K562 (cell line): ENCODE measurements around the gene COQ4. TPM values are rescaled to one million over a fixed set of nuclear protein-coding genes. Genes with fewer than 3 reads are reported as not detected.

Experiments
- ATAC-seq: fragments of 200-7000 bp; cut with Tn5 transposase; 3 replicates; pipeline ENCODE4 v1.9.1; 2020; ENCODE audit warnings: moderate library complexity
- BruUV-seq: library from RNA; stranded (reverse); fragments of 400-500 nt; replicated peaks from 2 replicates; lab custom pipeline; 2021; lab: Mats Ljungman, UMichigan
- CTCF ChIA-PET: fragments of 300-600 bp; formaldehyde crosslinking; extraction: SDS; loops from one replicate; lab custom pipeline; 2021; ENCODE audit warnings: low intra/inter-chr PET ratio; lab: Yijun Ruan, JAX
- POLR2A ChIA-PET: fragments of 300-600, 350-650 bp; sonication (Branson Sonifier 250); formaldehyde crosslinking; extraction: SDS; loops from one replicate; lab custom pipeline; 2021; ENCODE audit warnings: antibody characterized with exemption, inconsistent platforms; lab: Yijun Ruan, JAX
- DNase-seq, 4 experiments: peaks; one replicate each; pipeline versions ENCODE4 v3.0.0 to v3.0.0-alpha.2; 2011 to 2018; ENCODE audit warnings: low spot score in 3 of 4, mixed read lengths in 3 of 4; ENCODE audit errors: extremely low read depth in 1 of 4
- FAIRE-seq: peaks from 2 replicates; lab custom pipeline; 2011; peaks lifted over from hg19 to GRCh38; lab: Jason Lieb, UNC
- H2AFZ ChIP-seq: 2 replicates; pipeline ENCODE4 v1.6.0; 2011; ENCODE audit warnings: low read depth, low read length, control low read depth, inconsistent platforms
- H3K27ac ChIP-seq: fragments of 200-600 bp; 3 replicates; pipeline ENCODE4 v1.8.0; 2011; ENCODE audit warnings: low read depth, mild to moderate bottlenecking, control low read depth, inconsistent platforms, low read length, moderate library complexity, mixed read lengths; ENCODE audit errors: extremely low read depth
- H3K27me3 ChIP-seq, 2 experiments: fragments of 300-600 bp in 1 of 2; 2 replicates in 1 of 2; 3 replicates in 1 of 2; pipeline versions ENCODE4 v1.6.0 to v1.8.0; 2011; ENCODE audit warnings: inconsistent platforms in 2 of 2, low read length in 2 of 2, mild to moderate bottlenecking in 1 of 2, mixed read lengths in 1 of 2, moderate library complexity in 1 of 2; ENCODE audit not compliant: control insufficient read depth in 2 of 2, insufficient read depth in 2 of 2
- H3K36me3 ChIP-seq: fragments of 300-600 bp; 3 replicates; pipeline ENCODE4 v1.8.0; 2011; ENCODE audit warnings: mild to moderate bottlenecking, low read length, inconsistent platforms; ENCODE audit not compliant: control insufficient read depth, insufficient read depth
- H3K4me1 ChIP-seq, 2 experiments: fragments of 200-600 bp in 1 of 2; replicated peaks in 1 of 2; 2 replicates in 1 of 2; 3 replicates in 1 of 2; pipeline versions ENCODE4 v1.5.1 to v1.8.0; 2011; ENCODE audit warnings: inconsistent platforms in 2 of 2, low read length in 2 of 2, mild to moderate bottlenecking in 1 of 2, mixed read lengths in 1 of 2, moderate library complexity in 1 of 2; ENCODE audit not compliant: control insufficient read depth in 2 of 2, insufficient read depth in 2 of 2
- H3K4me2 ChIP-seq: 2 replicates; pipeline ENCODE4 v1.6.1; 2011; ENCODE audit warnings: low read length, control low read depth, inconsistent platforms, mixed read lengths; ENCODE audit not compliant: insufficient read depth
- H3K4me3 ChIP-seq: fragments of 200-600 bp; sonication (generic), shearing (Covaris generic); 2 replicates; pipeline ENCODE4 v1.5.1; 2016; ENCODE audit warnings: control low read depth, inconsistent platforms
- H3K79me2 ChIP-seq: fragments of 200-600 bp; 3 replicates; pipeline ENCODE4 v1.8.0; 2011; ENCODE audit warnings: low read length, inconsistent platforms; ENCODE audit not compliant: control insufficient read depth, insufficient read depth
- H3K9ac ChIP-seq, 2 experiments: 2 replicates each; pipeline versions ENCODE4 v1.6.0 to v1.6.1; 2011; ENCODE audit warnings: low read depth in 2 of 2, low read length in 2 of 2, control low read depth in 1 of 2, inconsistent platforms in 1 of 2, mild to moderate bottlenecking in 1 of 2, mixed read lengths in 1 of 2; ENCODE audit not compliant: insufficient read depth in 1 of 2
- H3K9me1 ChIP-seq: one replicate; pipeline ENCODE4 v1.6.0; 2011; ENCODE audit warnings: inconsistent platforms, mild to moderate bottlenecking, low read length, moderate library complexity; ENCODE audit not compliant: control insufficient read depth, insufficient read depth
- H3K9me3 ChIP-seq: replicated peaks from 2 replicates; pipeline ENCODE4 v1.5.1; 2011; ENCODE audit warnings: low read depth, low read length, inconsistent platforms; ENCODE audit not compliant: control insufficient read depth, insufficient read depth
- H4K20me1 ChIP-seq: replicated peaks from 2 replicates; pipeline ENCODE4 v1.6.1; 2011; ENCODE audit warnings: low read length, inconsistent platforms, mixed read lengths; ENCODE audit not compliant: control insufficient read depth, insufficient read depth
- CBFA2T3 ChIP-seq: fragments of 450-650 bp; IDR thresholded peaks from 2 replicates; pipeline ENCODE4 v1.6.1; 2017
- CEBPG ChIP-seq, 3 experiments: fragments of 200-800 bp in 1 of 3; sonication (Bioruptor generic) in 1 of 3; sonication (generic) in 1 of 3; formaldehyde crosslinking in 1 of 3; IDR thresholded peaks in 2 of 3; conservative IDR thresholded peaks in 1 of 3; 2 replicates each; pipeline versions ENCODE4 v1.6.1 to v1.8.0; 2016 to 2022; ENCODE audit warnings: missing compliant biosample characterization in 2 of 3, missing genetic modification characterization in 2 of 3, mild to moderate bottlenecking in 1 of 3, missing genetic modification reagents in 1 of 3
- DMBX1 ChIP-seq: fragments of 250-450 bp; sonication (Bioruptor Pico); IDR thresholded peaks from 2 replicates; pipeline ENCODE4 v1.8.0; 2022; ENCODE audit warnings: inconsistent platforms, mild to moderate bottlenecking, moderate library complexity, borderline replicate concordance
- ELF2 ChIP-seq: fragments of 250-450 bp; sonication (Bioruptor Pico); IDR thresholded peaks from 2 replicates; pipeline ENCODE4 v1.5.0; 2021; ENCODE audit warnings: mild to moderate bottlenecking
- HDAC2 ChIP-seq: fragments of 450-650 bp; IDR thresholded peaks from 2 replicates; pipeline ENCODE4 v1.6.1; 2016; ENCODE audit warnings: mild to moderate bottlenecking
- NFXL1 ChIP-seq: fragments of 450-650 bp; formaldehyde crosslinking; IDR thresholded peaks from 2 replicates; pipeline ENCODE4 v1.4.0; 2021; ENCODE audit warnings: mild to moderate bottlenecking
- PTBP1 ChIP-seq: fragments of 200-400 bp; formaldehyde crosslinking; IDR thresholded peaks from 2 replicates; pipeline ENCODE4 v1.6.1; 2017; ENCODE audit warnings: low read depth, low read length
- SAP30 ChIP-seq: fragments of 200-600 bp; sonication (generic); IDR thresholded peaks from 2 replicates; pipeline ENCODE4 v1.6.1; 2012; ENCODE audit warnings: borderline replicate concordance, low read depth, mild to moderate bottlenecking, moderate library complexity, low read length, control low read depth, inconsistent platforms; ENCODE audit not compliant: insufficient read depth, poor library complexity, severe bottlenecking
- SMARCE1 ChIP-seq: fragments of 450-650 bp; IDR thresholded peaks from 2 replicates; pipeline ENCODE4 v1.7.1; 2016; ENCODE audit warnings: mild to moderate bottlenecking
- ZNF586 ChIP-seq: fragments of 450-650 bp; formaldehyde crosslinking; conservative IDR thresholded peaks from 2 replicates; pipeline ENCODE4 v1.4.0; 2020; ENCODE audit warnings: mild to moderate bottlenecking, moderate library complexity
- WGBS: fragments of 100-300 bp; shearing (Covaris generic); methylation state at CpG from one replicate; pipeline ENCODE4 v1.1.6; 2016; ENCODE audit warnings: low coverage, mixed read lengths; ENCODE audit not compliant: insufficient coverage; ENCODE audit errors: missing lambda C conversion rate; 5-methylcytosine and 5-hydroxymethylcytosine counted together
- in situ Hi-C: fragments of 300-500 bp; cut with MboI; formaldehyde crosslinking; loops from 4 replicates; pipeline ENCODE4 v1.15.0; 2018; ENCODE audit warnings: inconsistent platforms, mixed read lengths
- intact Hi-C: fragments of 100-400 bp; cut with micrococcal nuclease; formaldehyde crosslinking; loops from 2 replicates; pipeline ENCODE4 v1.14.2; 2022
- polyA plus RNA-seq, 8 experiments: library from polyadenylated mRNA; depleted of rRNA in 4 of 8; stranded (reverse) in 5 of 8; unstranded in 3 of 8; fragments of >200 nt; fragmentation: Nextera tagmentation in 2 of 8; fragmentation: Illumina TruSeq in 1 of 8; extraction: Ambion mirVana in 2 of 8; extraction: Trizol in 1 of 8; gene quantifications; 2 replicates each; pipeline versions ENCODE4 v1.2.1 to v1.2.3, GENCODE V29; 2011 to 2014; ENCODE audit warnings: inconsistent platforms in 1 of 8, missing spikeins in 1 of 8
- total RNA-seq, 7 experiments: library from RNA; depleted of rRNA in 6 of 7; stranded (reverse); fragments of >200 nt in 6 of 7; fragmentation: Illumina TruSeq in 2 of 7; extraction: Trizol in 2 of 7; gene quantifications; 2 replicates each; pipeline versions ENCODE4 v1.2.1 to v1.2.3, GENCODE V29; 2011 to 2021; ENCODE audit warnings: low replicate concordance in 1 of 7
- TF ChIP-seq, protein P1 (sequence below): IDR thresholded peaks from 2 replicates; pipeline ENCODE4 v1.6.1; 2014; ENCODE audit warnings: antibody characterized with exemption
- TF ChIP-seq, protein P2 (sequence below), 2 experiments: fragments of 450-650 bp; formaldehyde crosslinking in 1 of 2; IDR thresholded peaks; 2 replicates each; pipeline versions ENCODE4 v1.4.0 to v1.6.1; 2014 to 2020; ENCODE audit warnings: mild to moderate bottlenecking in 2 of 2, borderline replicate concordance in 1 of 2, low read depth in 1 of 2

Gene COQ4
- total and polyA plus RNA-seq, 9 of the 15 experiments (the other 6 are each of a cell fraction or from before 2014, with no cell fraction given), result 9.1 to 135 (median 67.2) TPM

DNA sequence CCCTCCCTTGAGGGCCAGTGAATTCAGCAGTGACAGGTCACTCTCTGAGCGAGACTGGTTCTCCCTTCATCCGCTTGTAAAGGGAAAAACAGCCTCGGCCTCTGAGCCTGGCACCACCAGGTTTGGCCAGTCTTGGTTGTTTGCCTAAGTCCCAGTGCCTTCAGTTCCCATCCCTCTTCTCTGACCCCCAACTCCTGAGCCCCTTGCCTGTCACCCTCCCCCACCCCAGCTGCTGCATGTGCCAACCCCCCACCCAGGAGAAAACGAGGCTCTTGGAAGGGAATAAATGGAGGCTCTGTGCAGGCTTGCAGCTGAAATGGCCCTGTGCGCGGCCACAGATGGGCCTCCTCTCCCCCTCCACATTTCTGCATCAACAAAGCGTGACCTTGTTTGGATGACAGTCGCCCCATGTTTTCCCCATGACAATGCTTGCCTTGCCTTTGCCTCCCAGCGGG, 51.6 kb downstream of the COQ4 start:
- in situ Hi-C loops, result loop anchor here (25.0 kb wide), 1 partner anchor 612 kb away; no protein-coding TSS in a partner anchor
- intact Hi-C loops, result no loop called here
- ATAC-seq (no peak), DNase-seq (no peak), FAIRE-seq (no peak)
- POLR2A ChIA-PET, result interaction anchor here (0.7 kb wide), 1 partner anchor 10 kb away, joined by 3 read pairs; no protein-coding TSS in a partner anchor
- Histone ChIP-seq H3K79me2 (peaks cover 53% of the 10 kb centered on the region), H4K20me1 (no peaks in the 10 kb centered on the region), H3K9ac (no peak overlapping the region), H3K9me1 (no peaks in the 10 kb centered on the region), H3K9me3 (no peaks in the 10 kb centered on the region), H2AFZ (no peak overlapping the region), H3K4me3 (no peak overlapping the region), H3K36me3 (peaks cover 41% of the 10 kb centered on the region), H3K4me2 (no peak overlapping the region), H3K27ac (no peak overlapping the region), H3K4me1 (peaks cover 9 to 13% of the 10 kb centered on the region in 2 experiments), H3K27me3 (no peaks in the 10 kb centered on the region)
- WGBS, result 88% methylated on average over 8 of the region's 9 CpGs
- TF ChIP-seq SMARCE1, result no peak
- no peak for TF ChIP-seq ZNF586
- TF ChIP-seq CBFA2T3, result no peak
- no peak for TF ChIP-seq SAP30
- no peak for TF ChIP-seq PTBP1
- TF ChIP-seq CEBPG (CRISPR knock-in tag; IDR thresholded peaks at IDR 0.05), result no peak
- no peak for TF ChIP-seq CEBPG (tag; conservative IDR thresholded peaks at IDR 0.05 in 1 of 2, IDR thresholded peaks at IDR 0.05 in 1 of 2)
- TF ChIP-seq ELF2 (CRISPR knock-in tag), result no peak
- no peak for TF ChIP-seq HDAC2
- TF ChIP-seq DMBX1 (CRISPR knock-in tag), result no peak
- TF ChIP-seq, protein P1, sequence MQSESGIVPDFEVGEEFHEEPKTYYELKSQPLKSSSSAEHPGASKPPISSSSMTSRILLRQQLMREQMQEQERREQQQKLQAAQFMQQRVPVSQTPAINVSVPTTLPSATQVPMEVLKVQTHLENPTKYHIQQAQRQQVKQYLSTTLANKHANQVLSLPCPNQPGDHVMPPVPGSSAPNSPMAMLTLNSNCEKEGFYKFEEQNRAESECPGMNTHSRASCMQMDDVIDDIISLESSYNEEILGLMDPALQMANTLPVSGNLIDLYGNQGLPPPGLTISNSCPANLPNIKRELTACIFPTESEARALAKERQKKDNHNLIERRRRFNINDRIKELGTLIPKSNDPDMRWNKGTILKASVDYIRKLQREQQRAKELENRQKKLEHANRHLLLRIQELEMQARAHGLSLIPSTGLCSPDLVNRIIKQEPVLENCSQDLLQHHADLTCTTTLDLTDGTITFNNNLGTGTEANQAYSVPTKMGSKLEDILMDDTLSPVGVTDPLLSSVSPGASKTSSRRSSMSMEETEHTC, result no peak
- TF ChIP-seq, protein P2, sequence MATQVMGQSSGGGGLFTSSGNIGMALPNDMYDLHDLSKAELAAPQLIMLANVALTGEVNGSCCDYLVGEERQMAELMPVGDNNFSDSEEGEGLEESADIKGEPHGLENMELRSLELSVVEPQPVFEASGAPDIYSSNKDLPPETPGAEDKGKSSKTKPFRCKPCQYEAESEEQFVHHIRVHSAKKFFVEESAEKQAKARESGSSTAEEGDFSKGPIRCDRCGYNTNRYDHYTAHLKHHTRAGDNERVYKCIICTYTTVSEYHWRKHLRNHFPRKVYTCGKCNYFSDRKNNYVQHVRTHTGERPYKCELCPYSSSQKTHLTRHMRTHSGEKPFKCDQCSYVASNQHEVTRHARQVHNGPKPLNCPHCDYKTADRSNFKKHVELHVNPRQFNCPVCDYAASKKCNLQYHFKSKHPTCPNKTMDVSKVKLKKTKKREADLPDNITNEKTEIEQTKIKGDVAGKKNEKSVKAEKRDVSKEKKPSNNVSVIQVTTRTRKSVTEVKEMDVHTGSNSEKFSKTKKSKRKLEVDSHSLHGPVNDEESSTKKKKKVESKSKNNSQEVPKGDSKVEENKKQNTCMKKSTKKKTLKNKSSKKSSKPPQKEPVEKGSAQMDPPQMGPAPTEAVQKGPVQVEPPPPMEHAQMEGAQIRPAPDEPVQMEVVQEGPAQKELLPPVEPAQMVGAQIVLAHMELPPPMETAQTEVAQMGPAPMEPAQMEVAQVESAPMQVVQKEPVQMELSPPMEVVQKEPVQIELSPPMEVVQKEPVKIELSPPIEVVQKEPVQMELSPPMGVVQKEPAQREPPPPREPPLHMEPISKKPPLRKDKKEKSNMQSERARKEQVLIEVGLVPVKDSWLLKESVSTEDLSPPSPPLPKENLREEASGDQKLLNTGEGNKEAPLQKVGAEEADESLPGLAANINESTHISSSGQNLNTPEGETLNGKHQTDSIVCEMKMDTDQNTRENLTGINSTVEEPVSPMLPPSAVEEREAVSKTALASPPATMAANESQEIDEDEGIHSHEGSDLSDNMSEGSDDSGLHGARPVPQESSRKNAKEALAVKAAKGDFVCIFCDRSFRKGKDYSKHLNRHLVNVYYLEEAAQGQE (IDR thresholded peaks at IDR 0.05; ENCODE audit: borderline replicate concordance), result no peak
- TF ChIP-seq, protein P2 (CRISPR knock-in tag; IDR thresholded peaks at IDR 0.05; ENCODE audit: low read depth), result no peak
- no peak for TF ChIP-seq NFXL1
- CTCF ChIA-PET, result no interaction called here
- no TSS peak for BruUV-seq
